K562 (cell line): ENCODE measurements around the gene LCN15. TPM values are rescaled to one million over a fixed set of nuclear protein-coding genes. Genes with fewer than 3 reads are reported as not detected.
A peak's percentile ranks its signal among the peaks of the same experiment; 100 is the strongest.

Experiments
- BRCA1 ChIP-seq, 2 experiments: fragments of 450-650 bp in 1 of 2; sonication (generic) in 1 of 2; formaldehyde crosslinking in 1 of 2; IDR thresholded peaks; 2 replicates each; pipeline versions ENCODE4 v1.5.0 to v1.6.1; 2017 to 2020; ENCODE audit warnings: mild to moderate bottlenecking in 1 of 2, missing genetic modification reagents in 1 of 2
- BRD4 ChIP-seq: fragments of 200-600 bp; sonication (generic); IDR thresholded peaks from 2 replicates; pipeline ENCODE4 v1.6.1; 2017; ENCODE audit warnings: inconsistent platforms
- ELF1 ChIP-seq: fragments of 200-800 bp; sonication (Bioruptor generic); IDR thresholded peaks from 2 replicates; pipeline ENCODE4 v1.6.1; 2016; ENCODE audit warnings: missing genetic modification characterization, missing compliant biosample characterization
- HMG20A ChIP-seq: fragments of 450-650 bp; formaldehyde crosslinking; conservative IDR thresholded peaks from 2 replicates; pipeline ENCODE4 v1.4.0; 2020; ENCODE audit warnings: mild to moderate bottlenecking, mixed read lengths
- NR0B1 ChIP-seq: fragments of 450-650 bp; IDR thresholded peaks from one replicate; pipeline ENCODE4 v1.6.1; 2018; ENCODE audit warnings: mild to moderate bottlenecking, moderate library complexity; ENCODE audit not compliant: partially characterized antibody
- polyA plus RNA-seq, 8 experiments: library from polyadenylated mRNA; depleted of rRNA in 4 of 8; stranded (reverse) in 5 of 8; unstranded in 3 of 8; fragments of >200 nt; fragmentation: Nextera tagmentation in 2 of 8; fragmentation: Illumina TruSeq in 1 of 8; extraction: Ambion mirVana in 2 of 8; extraction: Trizol in 1 of 8; gene quantifications; 2 replicates each; pipeline versions ENCODE4 v1.2.1 to v1.2.3, GENCODE V29; 2011 to 2014; ENCODE audit warnings: inconsistent platforms in 1 of 8, missing spikeins in 1 of 8
- total RNA-seq, 7 experiments: library from RNA; depleted of rRNA in 6 of 7; stranded (reverse); fragments of >200 nt in 6 of 7; fragmentation: Illumina TruSeq in 2 of 7; extraction: Trizol in 2 of 7; gene quantifications; 2 replicates each; pipeline versions ENCODE4 v1.2.1 to v1.2.3, GENCODE V29; 2011 to 2021; ENCODE audit warnings: low replicate concordance in 1 of 7
- TF ChIP-seq, protein P1 (sequence below): fragments of 200-800 bp; sonication (Bioruptor generic); IDR thresholded peaks from 2 replicates; pipeline ENCODE4 v1.6.1; 2016; ENCODE audit warnings: missing genetic modification characterization, missing compliant biosample characterization
- TF ChIP-seq, protein P2 (sequence below), 2 experiments: fragments of 450-650 bp; formaldehyde crosslinking in 1 of 2; IDR thresholded peaks; 2 replicates each; pipeline versions ENCODE4 v1.4.0 to v1.6.1; 2014 to 2020; ENCODE audit warnings: mild to moderate bottlenecking in 2 of 2, borderline replicate concordance in 1 of 2, low read depth in 1 of 2
- TF ChIP-seq, protein P3 (sequence below): fragments of 150-350 bp; conservative IDR thresholded peaks from 2 replicates; pipeline ENCODE4 v1.6.1; 2014; ENCODE audit warnings: low read length

The LCN15 gene
- total and polyA plus RNA-seq, 9 of the 15 experiments (the other 6 are each of a cell fraction or from before 2014, with no cell fraction given), result 0.66 TPM; not detected in 8

- TF ChIP-seq, protein P1, sequence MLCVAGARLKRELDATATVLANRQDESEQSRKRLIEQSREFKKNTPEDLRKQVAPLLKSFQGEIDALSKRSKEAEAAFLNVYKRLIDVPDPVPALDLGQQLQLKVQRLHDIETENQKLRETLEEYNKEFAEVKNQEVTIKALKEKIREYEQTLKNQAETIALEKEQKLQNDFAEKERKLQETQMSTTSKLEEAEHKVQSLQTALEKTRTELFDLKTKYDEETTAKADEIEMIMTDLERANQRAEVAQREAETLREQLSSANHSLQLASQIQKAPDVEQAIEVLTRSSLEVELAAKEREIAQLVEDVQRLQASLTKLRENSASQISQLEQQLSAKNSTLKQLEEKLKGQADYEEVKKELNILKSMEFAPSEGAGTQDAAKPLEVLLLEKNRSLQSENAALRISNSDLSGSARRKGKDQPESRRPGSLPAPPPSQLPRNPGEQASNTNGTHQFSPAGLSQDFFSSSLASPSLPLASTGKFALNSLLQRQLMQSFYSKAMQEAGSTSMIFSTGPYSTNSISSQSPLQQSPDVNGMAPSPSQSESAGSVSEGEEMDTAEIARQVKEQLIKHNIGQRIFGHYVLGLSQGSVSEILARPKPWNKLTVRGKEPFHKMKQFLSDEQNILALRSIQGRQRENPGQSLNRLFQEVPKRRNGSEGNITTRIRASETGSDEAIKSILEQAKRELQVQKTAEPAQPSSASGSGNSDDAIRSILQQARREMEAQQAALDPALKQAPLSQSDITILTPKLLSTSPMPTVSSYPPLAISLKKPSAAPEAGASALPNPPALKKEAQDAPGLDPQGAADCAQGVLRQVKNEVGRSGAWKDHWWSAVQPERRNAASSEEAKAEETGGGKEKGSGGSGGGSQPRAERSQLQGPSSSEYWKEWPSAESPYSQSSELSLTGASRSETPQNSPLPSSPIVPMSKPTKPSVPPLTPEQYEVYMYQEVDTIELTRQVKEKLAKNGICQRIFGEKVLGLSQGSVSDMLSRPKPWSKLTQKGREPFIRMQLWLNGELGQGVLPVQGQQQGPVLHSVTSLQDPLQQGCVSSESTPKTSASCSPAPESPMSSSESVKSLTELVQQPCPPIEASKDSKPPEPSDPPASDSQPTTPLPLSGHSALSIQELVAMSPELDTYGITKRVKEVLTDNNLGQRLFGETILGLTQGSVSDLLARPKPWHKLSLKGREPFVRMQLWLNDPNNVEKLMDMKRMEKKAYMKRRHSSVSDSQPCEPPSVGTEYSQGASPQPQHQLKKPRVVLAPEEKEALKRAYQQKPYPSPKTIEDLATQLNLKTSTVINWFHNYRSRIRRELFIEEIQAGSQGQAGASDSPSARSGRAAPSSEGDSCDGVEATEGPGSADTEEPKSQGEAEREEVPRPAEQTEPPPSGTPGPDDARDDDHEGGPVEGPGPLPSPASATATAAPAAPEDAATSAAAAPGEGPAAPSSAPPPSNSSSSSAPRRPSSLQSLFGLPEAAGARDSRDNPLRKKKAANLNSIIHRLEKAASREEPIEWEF (CRISPR knock-in tag), result no peak; the same call in 1 of the 2 replicates
- no peak for TF ChIP-seq BRCA1 (IDR thresholded peaks at IDR 0.05)
- TF ChIP-seq BRCA1 (CRISPR knock-in tag; IDR thresholded peaks at IDR 0.05), result 0 out of 2 replicates have a peak, but pooled peaks have one; percentile 73
- TF ChIP-seq NR0B1, result no peak
- TF ChIP-seq, protein P2, sequence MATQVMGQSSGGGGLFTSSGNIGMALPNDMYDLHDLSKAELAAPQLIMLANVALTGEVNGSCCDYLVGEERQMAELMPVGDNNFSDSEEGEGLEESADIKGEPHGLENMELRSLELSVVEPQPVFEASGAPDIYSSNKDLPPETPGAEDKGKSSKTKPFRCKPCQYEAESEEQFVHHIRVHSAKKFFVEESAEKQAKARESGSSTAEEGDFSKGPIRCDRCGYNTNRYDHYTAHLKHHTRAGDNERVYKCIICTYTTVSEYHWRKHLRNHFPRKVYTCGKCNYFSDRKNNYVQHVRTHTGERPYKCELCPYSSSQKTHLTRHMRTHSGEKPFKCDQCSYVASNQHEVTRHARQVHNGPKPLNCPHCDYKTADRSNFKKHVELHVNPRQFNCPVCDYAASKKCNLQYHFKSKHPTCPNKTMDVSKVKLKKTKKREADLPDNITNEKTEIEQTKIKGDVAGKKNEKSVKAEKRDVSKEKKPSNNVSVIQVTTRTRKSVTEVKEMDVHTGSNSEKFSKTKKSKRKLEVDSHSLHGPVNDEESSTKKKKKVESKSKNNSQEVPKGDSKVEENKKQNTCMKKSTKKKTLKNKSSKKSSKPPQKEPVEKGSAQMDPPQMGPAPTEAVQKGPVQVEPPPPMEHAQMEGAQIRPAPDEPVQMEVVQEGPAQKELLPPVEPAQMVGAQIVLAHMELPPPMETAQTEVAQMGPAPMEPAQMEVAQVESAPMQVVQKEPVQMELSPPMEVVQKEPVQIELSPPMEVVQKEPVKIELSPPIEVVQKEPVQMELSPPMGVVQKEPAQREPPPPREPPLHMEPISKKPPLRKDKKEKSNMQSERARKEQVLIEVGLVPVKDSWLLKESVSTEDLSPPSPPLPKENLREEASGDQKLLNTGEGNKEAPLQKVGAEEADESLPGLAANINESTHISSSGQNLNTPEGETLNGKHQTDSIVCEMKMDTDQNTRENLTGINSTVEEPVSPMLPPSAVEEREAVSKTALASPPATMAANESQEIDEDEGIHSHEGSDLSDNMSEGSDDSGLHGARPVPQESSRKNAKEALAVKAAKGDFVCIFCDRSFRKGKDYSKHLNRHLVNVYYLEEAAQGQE (IDR thresholded peaks at IDR 0.05; ENCODE audit: borderline replicate concordance), result peak; percentile 18; the same call in 1 of the 2 replicates
- TF ChIP-seq, protein P2 (CRISPR knock-in tag; IDR thresholded peaks at IDR 0.05; ENCODE audit: low read depth), result peak; percentile 77
- no peak for TF ChIP-seq BRD4
- TF ChIP-seq ELF1 (tag), result peak; percentile 85
- TF ChIP-seq, protein P3, sequence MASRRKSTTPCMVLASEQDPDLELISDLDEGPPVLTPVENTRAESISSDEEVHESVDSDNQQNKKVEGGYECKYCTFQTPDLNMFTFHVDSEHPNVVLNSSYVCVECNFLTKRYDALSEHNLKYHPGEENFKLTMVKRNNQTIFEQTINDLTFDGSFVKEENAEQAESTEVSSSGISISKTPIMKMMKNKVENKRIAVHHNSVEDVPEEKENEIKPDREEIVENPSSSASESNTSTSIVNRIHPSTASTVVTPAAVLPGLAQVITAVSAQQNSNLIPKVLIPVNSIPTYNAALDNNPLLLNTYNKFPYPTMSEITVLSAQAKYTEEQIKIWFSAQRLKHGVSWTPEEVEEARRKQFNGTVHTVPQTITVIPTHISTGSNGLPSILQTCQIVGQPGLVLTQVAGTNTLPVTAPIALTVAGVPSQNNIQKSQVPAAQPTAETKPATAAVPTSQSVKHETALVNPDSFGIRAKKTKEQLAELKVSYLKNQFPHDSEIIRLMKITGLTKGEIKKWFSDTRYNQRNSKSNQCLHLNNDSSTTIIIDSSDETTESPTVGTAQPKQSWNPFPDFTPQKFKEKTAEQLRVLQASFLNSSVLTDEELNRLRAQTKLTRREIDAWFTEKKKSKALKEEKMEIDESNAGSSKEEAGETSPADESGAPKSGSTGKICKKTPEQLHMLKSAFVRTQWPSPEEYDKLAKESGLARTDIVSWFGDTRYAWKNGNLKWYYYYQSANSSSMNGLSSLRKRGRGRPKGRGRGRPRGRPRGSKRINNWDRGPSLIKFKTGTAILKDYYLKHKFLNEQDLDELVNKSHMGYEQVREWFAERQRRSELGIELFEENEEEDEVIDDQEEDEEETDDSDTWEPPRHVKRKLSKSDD, result no peak; the same call in 1 of the 2 replicates
- no peak for TF ChIP-seq HMG20A (CRISPR knock-in tag)
These were observed 36.2 kb downstream of the LCN15 start (continued) for GRCh38 chr9:136728080-136728547.
